ACC112 (cell line): ENCODE results near the gene CD74.

ENCODE experiments used
- H2AFZ ChIP-seq: fragments of 200-600 bp; sonication (generic); one replicate; pipeline ENCODE4 v1.6.0; 2017; ENCODE audit warnings: antibody characterized with exemption, low read length; ENCODE audit not compliant: unreplicated experiment
- H3K27ac ChIP-seq: fragments of 200-600 bp; sonication (generic); 2 replicates; pipeline ENCODE4 v1.5.1; 2014; ENCODE audit warnings: low read depth, mild to moderate bottlenecking, antibody characterized with exemption, low read length, moderate library complexity
- H3K27me3 ChIP-seq: fragments of 200-600 bp; sonication (generic); 2 replicates; pipeline ENCODE4 v1.6.1; 2014; ENCODE audit warnings: mild to moderate bottlenecking, antibody characterized with exemption, low read length, moderate library complexity, mixed read lengths; ENCODE audit not compliant: insufficient read depth
- H3K36me3 ChIP-seq: fragments of 200-600 bp; sonication (generic); 2 replicates; pipeline ENCODE4 v1.6.1; 2016; ENCODE audit warnings: mild to moderate bottlenecking, antibody characterized with exemption, low read length, moderate library complexity, mixed read lengths; ENCODE audit not compliant: insufficient read depth
- H3K4me1 ChIP-seq: fragments of 200-600 bp; sonication (generic); one replicate; pipeline ENCODE4 v1.6.1; 2016; ENCODE audit warnings: low read length, mixed read lengths; ENCODE audit not compliant: insufficient read depth, unreplicated experiment, control insufficient read depth
- H3K4me3 ChIP-seq: fragments of 200-600 bp; sonication (generic); 2 replicates; pipeline ENCODE4 v1.5.1; 2014; ENCODE audit warnings: mild to moderate bottlenecking, low read depth, low read length
- H3K79me2 ChIP-seq: fragments of 200-600 bp; sonication (generic); one replicate; pipeline ENCODE4 v1.6.0; 2016; ENCODE audit warnings: low read length; ENCODE audit not compliant: control insufficient read depth, unreplicated experiment, insufficient read depth

The CD74 gene

DNA sequence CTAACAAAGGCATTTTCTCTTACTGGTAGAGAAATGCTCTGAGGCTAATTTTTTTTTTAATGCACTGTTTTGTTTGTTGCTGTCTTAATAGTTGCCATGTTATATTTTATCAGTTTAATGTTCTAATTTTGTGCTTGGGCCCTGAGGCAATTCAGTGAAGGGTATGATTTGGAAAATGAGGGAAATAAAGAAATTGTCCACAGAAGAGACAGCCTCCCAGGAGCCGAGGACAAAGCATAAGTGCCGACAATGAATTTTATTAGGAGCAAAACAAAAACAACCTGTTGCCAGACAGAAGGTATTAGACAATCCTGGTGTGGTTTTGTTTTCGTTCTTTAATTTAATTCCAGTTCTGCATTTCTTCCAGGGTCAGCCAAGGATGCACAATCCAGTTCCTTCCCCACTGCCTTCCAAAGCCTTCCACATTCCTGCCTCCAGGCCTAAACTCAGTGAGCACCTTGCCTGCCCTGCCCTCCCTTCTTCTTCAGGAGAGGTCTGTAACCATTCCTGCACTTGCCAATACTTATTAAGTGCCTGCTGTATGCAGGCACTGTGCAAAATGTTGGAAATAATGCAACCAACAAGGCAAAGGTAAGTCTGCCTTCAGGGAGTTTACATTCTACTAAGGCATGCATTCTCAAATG is 59.6 kb downstream of the CD74 start:
- H3K4me1 ChIP-seq = peaks cover 10% of the 10 kb centered on the region
- no peak overlapping the region for H2AFZ ChIP-seq
- H3K79me2 ChIP-seq = peaks cover 6% of the 10 kb centered on the region
- no peak overlapping the region for H3K27ac ChIP-seq
- H3K36me3 ChIP-seq = no peaks in the 10 kb centered on the region
- no peaks in the 10 kb centered on the region for H3K27me3 ChIP-seq
- H3K4me3 ChIP-seq = no peak overlapping the region

DNA sequence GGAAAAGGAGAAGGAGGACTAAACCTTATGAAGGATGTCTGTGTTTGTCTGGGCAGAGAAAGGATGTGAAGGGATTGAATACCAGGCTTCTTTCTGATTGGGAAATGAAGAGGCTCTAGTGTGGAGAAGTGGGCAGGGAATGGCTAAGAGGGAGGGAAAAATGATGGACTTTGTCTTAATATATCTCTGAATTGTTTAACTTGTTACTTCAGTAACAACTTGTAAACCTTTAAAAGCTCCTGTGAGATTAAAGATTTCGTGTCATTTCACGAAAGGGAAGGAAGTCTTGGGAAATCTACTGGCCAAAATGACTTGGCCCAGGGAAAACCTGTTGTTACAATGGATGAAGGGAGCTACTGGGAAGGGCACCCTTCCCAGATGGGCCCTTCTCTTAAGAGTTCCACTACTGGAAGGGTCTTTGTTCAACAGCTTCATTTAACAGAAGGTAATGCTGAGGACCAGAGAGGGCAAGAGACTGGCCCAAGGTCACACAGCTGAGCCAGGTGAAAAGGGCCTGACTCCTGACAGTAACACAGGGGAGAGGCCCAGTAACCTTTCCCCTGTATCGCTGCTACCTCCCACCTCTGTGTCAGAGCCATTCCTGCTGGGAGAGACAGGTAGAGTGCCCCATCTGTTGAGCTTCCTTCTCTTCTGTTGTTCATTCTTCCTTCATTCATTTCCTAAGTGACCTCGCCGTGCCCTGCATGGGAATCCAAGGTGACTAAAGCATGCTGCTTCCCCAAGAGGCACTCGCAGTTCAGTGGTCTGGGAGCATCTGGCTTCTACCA is 60.3 kb downstream of the CD74 start:
- Histone ChIP-seq H3K79me2 (no peaks in the 10 kb centered on the region), H3K36me3 (no peaks in the 10 kb centered on the region), H3K27me3 (no peaks in the 10 kb centered on the region), H2AFZ (no peak overlapping the region), H3K27ac (no peak overlapping the region), H3K4me3 (no peak overlapping the region), H3K4me1 (peaks cover 10% of the 10 kb centered on the region)
